Nephron progenitor cell (in vitro differentiated cells): ENCODE results near the gene POLRMT.
A peak's percentile ranks its signal among the peaks of the same experiment; 100 is the strongest.

Source experiments
- DNase-seq: peaks from one replicate; pipeline ENCODE4 v3.0.0; 2021
- H3K27ac Mint-ChIP-seq: 2 replicates; pipeline ENCODE4 v1.8.0; 2021; ENCODE audit warnings: mild to moderate bottlenecking, moderate library complexity, mixed read lengths
- H3K27me3 Mint-ChIP-seq: 2 replicates; pipeline ENCODE4 v1.8.0; 2021; ENCODE audit warnings: mild to moderate bottlenecking, low read depth, mixed read lengths; ENCODE audit not compliant: poor library complexity
- H3K36me3 Mint-ChIP-seq: 2 replicates; pipeline ENCODE4 v1.8.0; 2021; ENCODE audit warnings: low read depth, mixed read lengths
- H3K4me1 Mint-ChIP-seq: 2 replicates; pipeline ENCODE4 v1.8.0; 2021; ENCODE audit warnings: mixed read lengths
- H3K4me3 Mint-ChIP-seq: 2 replicates; pipeline ENCODE4 v1.8.0; 2021; ENCODE audit warnings: mild to moderate bottlenecking, moderate library complexity, mixed read lengths
- H3K9me3 Mint-ChIP-seq: 2 replicates; pipeline ENCODE4 v1.8.0; 2021; ENCODE audit warnings: mild to moderate bottlenecking, moderate library complexity, mixed read lengths
- CTCF ChIP-seq: fragments of 200-600 bp; sonication (generic); IDR thresholded peaks from 2 replicates; pipeline ENCODE4 v1.5.0; 2021; ENCODE audit warnings: antibody characterized with exemption

The POLRMT gene

GRCh38 chr19:572743-573518, 60.4 kb downstream of the POLRMT start:
- peaks cover 7% of the 10 kb centered on the region for H3K27me3 Mint-ChIP-seq
- TF ChIP-seq CTCF = no peak
- peak overlapping the region; percentile 88 for H3K27ac Mint-ChIP-seq
- H3K36me3 Mint-ChIP-seq = peaks cover 12% of the 10 kb centered on the region
- H3K4me1 Mint-ChIP-seq = peaks cover 59% of the 10 kb centered on the region
- peak; percentile 42 for DNase-seq
- H3K4me3 Mint-ChIP-seq = peak overlapping the region; percentile 92
- peaks cover 15% of the 10 kb centered on the region for H3K9me3 Mint-ChIP-seq

DNA sequence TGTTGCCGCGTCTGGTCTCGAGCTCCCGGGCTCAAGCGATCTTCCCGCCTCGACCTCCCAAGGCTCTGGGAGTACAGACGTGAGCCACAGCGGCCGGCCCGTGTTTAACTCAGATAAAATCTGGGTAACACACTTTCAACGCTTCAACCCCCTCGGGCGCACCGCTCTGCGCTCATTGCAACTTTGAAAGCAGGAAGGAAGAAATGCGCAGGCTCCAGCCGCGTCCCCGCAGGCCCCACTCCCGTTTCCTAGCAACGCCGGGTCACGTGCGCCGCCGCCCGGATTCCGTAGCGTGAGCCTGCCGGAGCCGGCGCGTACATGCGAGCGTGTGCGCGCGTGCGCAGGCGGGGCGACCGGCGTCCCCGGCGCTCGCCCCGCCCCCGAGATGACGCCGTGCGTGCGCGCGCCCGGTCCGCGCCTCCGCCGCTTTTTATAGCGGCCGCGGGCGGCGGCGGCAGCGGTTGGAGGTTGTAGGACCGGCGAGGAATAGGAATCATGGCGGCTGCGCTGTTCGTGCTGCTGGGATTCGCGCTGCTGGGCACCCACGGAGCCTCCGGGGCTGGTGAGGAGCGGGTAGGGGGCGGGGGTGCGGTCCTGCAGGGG, 61.1 kb downstream of the POLRMT start, which contains the start of gene BSG:
BSG (plus strand) TSS at position 457 of the 603 bp plus-strand sequence; CDS start at position 496, 39 bp downstream.
- Mint-ChIP-seq H3K4me1 (peaks cover 61% of the 10 kb centered on the region), H3K27ac (peak within 1 kb of the TSS; percentile 99), H3K27me3 (peaks cover 7% of the 10 kb centered on the region), H3K4me3 (peak within 1 kb of the TSS; percentile 92), H3K9me3 (peaks cover 15% of the 10 kb centered on the region), H3K36me3 (peaks cover 12% of the 10 kb centered on the region)
- peak; percentile 98 for DNase-seq
- no peak for TF ChIP-seq CTCF

DNA sequence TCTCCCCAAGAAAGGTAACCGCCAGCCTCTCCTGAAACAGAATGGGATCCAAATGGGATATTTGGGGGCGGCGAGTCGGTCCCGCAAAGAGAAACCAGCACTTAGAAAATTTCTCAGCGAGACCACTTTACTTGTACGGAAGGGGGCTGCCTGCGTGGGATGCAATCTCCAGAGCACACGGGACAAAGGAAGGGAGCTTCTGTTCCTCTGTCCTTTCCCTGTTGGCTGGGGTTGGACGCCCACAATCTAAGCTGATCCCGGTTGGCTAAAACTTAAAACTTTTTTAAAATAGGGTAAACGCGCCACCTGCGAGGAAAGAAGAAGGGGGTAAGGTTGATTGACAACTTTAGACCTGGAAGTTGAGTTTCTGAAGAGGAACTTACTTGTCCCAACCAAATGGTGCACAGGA, 61.8 kb downstream of the POLRMT start:
- H3K9me3 Mint-ChIP-seq = peaks cover 20% of the 10 kb centered on the region
- peak; percentile 42 for DNase-seq
- TF ChIP-seq CTCF = no peak
- H3K4me1 Mint-ChIP-seq = peaks cover 61% of the 10 kb centered on the region
- peaks cover 7% of the 10 kb centered on the region for H3K27me3 Mint-ChIP-seq
- H3K36me3 Mint-ChIP-seq = peaks cover 19% of the 10 kb centered on the region
- peak overlapping the region; percentile 87 for H3K4me3 Mint-ChIP-seq
- peak overlapping the region; percentile 99 for H3K27ac Mint-ChIP-seq

DNA sequence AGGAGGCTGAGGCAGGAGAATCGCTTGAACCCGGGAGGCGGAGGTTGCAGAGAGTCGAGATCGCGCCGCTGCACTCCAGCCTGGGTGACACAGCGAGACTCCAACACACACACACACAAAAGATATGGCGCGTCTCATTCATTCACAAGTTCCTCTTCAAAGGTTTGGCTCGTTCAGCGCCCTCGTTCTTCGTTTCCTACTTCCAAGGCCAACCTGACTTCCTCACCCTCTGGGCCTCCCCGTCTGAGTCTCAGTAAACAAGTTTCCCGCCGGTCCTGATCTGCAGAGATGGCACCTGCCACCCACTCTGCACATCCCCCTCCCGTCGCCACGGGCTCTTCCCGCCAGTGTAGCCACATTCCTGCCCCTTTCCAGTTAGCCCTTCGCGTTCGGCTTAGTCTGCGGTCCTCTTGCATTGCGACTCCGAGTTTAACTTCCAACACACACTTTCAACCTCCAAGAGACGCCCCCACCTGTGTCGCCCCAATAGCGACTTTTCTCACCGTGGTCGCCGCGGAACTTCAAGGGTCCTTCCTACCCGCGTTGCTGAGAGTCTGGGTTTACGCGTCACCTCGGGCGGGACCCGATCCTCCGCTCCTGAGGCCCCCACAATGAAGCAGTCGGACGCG, 62.3 kb downstream of the POLRMT start:
- peaks cover 7% of the 10 kb centered on the region for H3K27me3 Mint-ChIP-seq
- H3K4me1 Mint-ChIP-seq = peaks cover 60% of the 10 kb centered on the region
- peaks cover 23% of the 10 kb centered on the region for H3K9me3 Mint-ChIP-seq
- peaks cover 23% of the 10 kb centered on the region for H3K36me3 Mint-ChIP-seq
- H3K27ac Mint-ChIP-seq = peak overlapping the region; percentile 99
- H3K4me3 Mint-ChIP-seq = peak overlapping the region; percentile 87
- peak; percentile 47 for DNase-seq
- no peak for TF ChIP-seq CTCF

DNA sequence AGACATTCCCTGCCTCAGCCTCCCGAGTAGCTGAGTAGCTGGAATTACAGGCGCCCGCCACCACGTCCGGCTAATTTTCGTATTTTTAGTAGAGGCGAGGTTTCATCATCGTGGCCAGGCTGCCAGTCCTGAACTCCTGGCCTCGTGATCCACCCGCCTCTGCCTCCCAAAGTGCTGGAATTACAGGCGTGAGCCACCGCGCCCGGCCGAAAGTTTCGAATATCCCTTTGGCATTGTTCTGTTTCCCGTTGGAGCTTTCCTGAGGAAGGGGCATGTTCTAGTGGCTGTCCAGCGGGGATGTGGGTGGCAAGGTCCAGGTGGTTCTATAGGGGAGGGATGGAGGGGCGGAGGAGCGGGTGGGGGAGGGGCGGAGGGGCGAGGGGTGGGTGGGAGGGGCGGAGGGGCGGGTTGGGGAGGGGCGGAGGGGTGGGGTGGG, 63.1 kb downstream of the POLRMT start:
- Mint-ChIP-seq H3K36me3 (peaks cover 23% of the 10 kb centered on the region), H3K27ac (no peak overlapping the region), H3K4me1 (peaks cover 53% of the 10 kb centered on the region), H3K9me3 (peaks cover 23% of the 10 kb centered on the region), H3K27me3 (peaks cover 7% of the 10 kb centered on the region), H3K4me3 (no peak overlapping the region)
- TF ChIP-seq CTCF = no peak
- no peak for DNase-seq
